Neural cell (in vitro differentiated cells): ENCODE data around the gene PUS7.

Experiments used
- EP300 ChIP-seq: fragments of 450-650 bp; conservative IDR thresholded peaks from 2 replicates; pipeline ENCODE4 v1.6.1; 2014; ENCODE audit warnings: antibody characterized with exemption, mild to moderate bottlenecking, moderate library complexity; ENCODE audit not compliant: poor library complexity, severe bottlenecking
- MXI1 ChIP-seq: fragments of 450-650 bp; conservative IDR thresholded peaks from 2 replicates; pipeline ENCODE4 v1.6.1; 2014; ENCODE audit warnings: antibody characterized with exemption, mild to moderate bottlenecking; ENCODE audit not compliant: poor library complexity, severe bottlenecking
- POLR2AphosphoS5 ChIP-seq: IDR thresholded peaks from 2 replicates; pipeline ENCODE4 v1.6.1; 2012
- TF ChIP-seq, protein P1 (sequence below): fragments of 450-650 bp; IDR thresholded peaks from 2 replicates; pipeline ENCODE4 v1.5.1; 2014; ENCODE audit warnings: antibody characterized with exemption, mild to moderate bottlenecking, moderate library complexity; ENCODE audit not compliant: poor library complexity, severe bottlenecking

DNA sequence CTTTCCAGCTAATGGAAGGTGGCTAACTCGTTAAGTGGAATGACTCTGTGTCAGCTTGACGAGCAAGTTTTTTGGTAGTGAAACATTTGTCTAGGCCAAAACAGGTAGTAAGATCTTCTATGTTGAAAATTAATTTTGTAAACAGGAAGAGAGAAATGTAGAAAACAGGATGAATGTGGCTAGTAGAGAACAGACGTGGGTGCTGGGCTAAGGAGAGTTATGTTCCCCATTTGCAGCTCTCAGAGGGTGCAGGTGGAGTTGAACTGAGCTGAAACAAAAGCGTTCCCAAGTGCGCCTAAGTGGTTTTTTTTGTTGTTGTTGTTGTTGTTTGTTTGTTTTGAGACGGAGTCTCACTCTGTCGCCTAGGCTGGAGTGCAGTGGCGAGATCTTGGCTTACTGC lies 73.9 kb downstream of the PUS7 start:
- TF ChIP-seq, protein P1, sequence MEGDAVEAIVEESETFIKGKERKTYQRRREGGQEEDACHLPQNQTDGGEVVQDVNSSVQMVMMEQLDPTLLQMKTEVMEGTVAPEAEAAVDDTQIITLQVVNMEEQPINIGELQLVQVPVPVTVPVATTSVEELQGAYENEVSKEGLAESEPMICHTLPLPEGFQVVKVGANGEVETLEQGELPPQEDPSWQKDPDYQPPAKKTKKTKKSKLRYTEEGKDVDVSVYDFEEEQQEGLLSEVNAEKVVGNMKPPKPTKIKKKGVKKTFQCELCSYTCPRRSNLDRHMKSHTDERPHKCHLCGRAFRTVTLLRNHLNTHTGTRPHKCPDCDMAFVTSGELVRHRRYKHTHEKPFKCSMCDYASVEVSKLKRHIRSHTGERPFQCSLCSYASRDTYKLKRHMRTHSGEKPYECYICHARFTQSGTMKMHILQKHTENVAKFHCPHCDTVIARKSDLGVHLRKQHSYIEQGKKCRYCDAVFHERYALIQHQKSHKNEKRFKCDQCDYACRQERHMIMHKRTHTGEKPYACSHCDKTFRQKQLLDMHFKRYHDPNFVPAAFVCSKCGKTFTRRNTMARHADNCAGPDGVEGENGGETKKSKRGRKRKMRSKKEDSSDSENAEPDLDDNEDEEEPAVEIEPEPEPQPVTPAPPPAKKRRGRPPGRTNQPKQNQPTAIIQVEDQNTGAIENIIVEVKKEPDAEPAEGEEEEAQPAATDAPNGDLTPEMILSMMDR, result no peak
- no peak for TF ChIP-seq POLR2AphosphoS5
- TF ChIP-seq EP300, result no peak
- TF ChIP-seq MXI1, result no peak
